Endothelial cell of umbilical vein (primary cell): ENCODE measurements around the gene RNASE9. TPM values are rescaled to one million over a fixed set of nuclear protein-coding genes. Genes with fewer than 3 reads are reported as not detected.
"Not testable (repeated sequence)": the region's sequence is repeated elsewhere in the genome, so short reads cannot be mapped to it uniquely, and the experiment has no call there.

Experiments used
- BruUV-seq: library from RNA; stranded (reverse); fragments of 400-500 nt; replicated peaks from 2 replicates; lab custom pipeline; 2021; lab: Mats Ljungman, UMichigan
- CTCF ChIA-PET: fragments of 300-600, 350-600 bp; sonication (Branson Sonifier 250); formaldehyde crosslinking; loops from one replicate; lab custom pipeline; 2021; ENCODE audit warnings: antibody characterized with exemption, inconsistent platforms; lab: Charles Lee
- POLR2A ChIA-PET: fragments of 300-600, 350-600 bp; sonication (Branson Sonifier 250); formaldehyde crosslinking; loops from one replicate; lab custom pipeline; 2021; ENCODE audit warnings: antibody characterized with exemption, inconsistent platforms; lab: Charles Lee
- DNase-seq: peaks from one replicate; pipeline ENCODE4 v3.0.0-alpha.2; 2011; ENCODE audit warnings: low read depth, low spot score
- FAIRE-seq: peaks from 2 replicates; lab custom pipeline; 2011; peaks lifted over from hg19 to GRCh38; lab: Jason Lieb, UNC
- H2AFZ ChIP-seq: 2 replicates; pipeline ENCODE4 v1.6.0; 2012; ENCODE audit warnings: low read depth, low read length, control low read depth, inconsistent platforms
- H3K27ac ChIP-seq: 2 replicates; pipeline ENCODE4 v1.5.1; 2011; ENCODE audit warnings: low read depth, mild to moderate bottlenecking, control low read depth, low read length, moderate library complexity; ENCODE audit not compliant: insufficient read depth
- H3K27me3 ChIP-seq, 2 experiments: 2 replicates each; pipeline versions ENCODE4 v1.6.0 to v1.6.1; 2011; ENCODE audit warnings: low read length in 2 of 2, mixed read lengths in 1 of 2; ENCODE audit not compliant: control insufficient read depth in 2 of 2, insufficient read depth in 2 of 2
- H3K36me3 ChIP-seq, 2 experiments: 2 replicates in 1 of 2; 3 replicates in 1 of 2; pipeline ENCODE4 v1.5.1; 2011; ENCODE audit warnings: low read length in 2 of 2, mild to moderate bottlenecking in 1 of 2, moderate library complexity in 1 of 2; ENCODE audit not compliant: control insufficient read depth in 2 of 2, insufficient read depth in 2 of 2; ENCODE audit errors: extremely low read depth in 1 of 2
- H3K4me1 ChIP-seq: 3 replicates; pipeline ENCODE4 v1.5.1; 2011; ENCODE audit warnings: mild to moderate bottlenecking, low read length; ENCODE audit not compliant: control insufficient read depth, insufficient read depth; ENCODE audit errors: extremely low read depth
- H3K4me2 ChIP-seq: 2 replicates; pipeline ENCODE4 v1.6.1; 2011; ENCODE audit warnings: low read length, control low read depth, mixed read lengths; ENCODE audit not compliant: insufficient read depth
- H3K4me3 ChIP-seq, 3 experiments: fragments of 200-600 bp in 1 of 3; sonication (generic), shearing (Covaris generic) in 1 of 3; replicated peaks in 1 of 3; 2 replicates each; pipeline ENCODE4 v1.5.1; 2011 to 2016; ENCODE audit warnings: control low read depth in 3 of 3, low read length in 3 of 3, mild to moderate bottlenecking in 2 of 3, inconsistent platforms in 1 of 3, low read depth in 1 of 3, moderate library complexity in 1 of 3; ENCODE audit not compliant: insufficient read depth in 1 of 3
- H3K79me2 ChIP-seq: 2 replicates; pipeline ENCODE4 v1.6.0; 2012; ENCODE audit warnings: low read length, inconsistent platforms; ENCODE audit not compliant: control insufficient read depth, insufficient read depth
- H3K9ac ChIP-seq: replicated peaks from 2 replicates; pipeline ENCODE3; 2011; ENCODE audit warnings: low read length, control low read depth; ENCODE audit not compliant: insufficient read depth; ENCODE audit errors: extremely low read depth
- H3K9me1 ChIP-seq: replicated peaks from 3 replicates; pipeline ENCODE4 v1.6.0; 2011; ENCODE audit warnings: mild to moderate bottlenecking, low read length; ENCODE audit not compliant: control insufficient read depth, insufficient read depth; ENCODE audit errors: extremely low read depth
- H3K9me3 ChIP-seq: replicated peaks from 2 replicates; pipeline ENCODE4 v1.5.1; 2012; ENCODE audit warnings: low read length, inconsistent platforms; ENCODE audit not compliant: control insufficient read depth, insufficient read depth
- H4K20me1 ChIP-seq: replicated peaks from 2 replicates; pipeline ENCODE3; 2011; ENCODE audit warnings: mild to moderate bottlenecking, low read length; ENCODE audit not compliant: control insufficient read depth, insufficient read depth; ENCODE audit errors: extremely low read depth
- EZH2 ChIP-seq: IDR thresholded peaks from 2 replicates; pipeline ENCODE4 v1.6.1; 2012; ENCODE audit warnings: borderline replicate concordance, low read depth, mild to moderate bottlenecking, moderate library complexity, low read length, inconsistent platforms; ENCODE audit not compliant: severe bottlenecking
- GATA2 ChIP-seq: IDR thresholded peaks from 2 replicates; pipeline ENCODE4 v1.7.0; 2011; ENCODE audit warnings: low read depth, mild to moderate bottlenecking, moderate library complexity, mixed read lengths, low read length; ENCODE audit not compliant: insufficient read length, insufficient read depth
- JUN ChIP-seq: IDR thresholded peaks from 2 replicates; pipeline ENCODE4 v1.6.1; 2011; ENCODE audit warnings: borderline replicate concordance, low read depth; ENCODE audit not compliant: insufficient read length, insufficient read depth
- dilution Hi-C: fragments of 300-500 bp; cut with MboI; formaldehyde crosslinking; loops from one replicate; pipeline ENCODE4 v1.15.0; 2019; ENCODE audit warnings: low sequenced_read_pairs; ENCODE audit not compliant: extremely low pct_ligation_motif_present
- intact Hi-C: fragments of 100-400 bp; cut with micrococcal nuclease; formaldehyde crosslinking; loops from one replicate; pipeline ENCODE4 v1.10.0; 2022
- polyA plus RNA-seq, 4 experiments: library from polyadenylated mRNA; depleted of rRNA in 3 of 4; stranded (reverse) in 3 of 4; unstranded in 1 of 4; fragments of >200 nt; gene quantifications; 2 replicates each; pipeline versions ENCODE4 v1.2.1 to v1.2.3, GENCODE V29; 2011 to 2012; ENCODE audit warnings: missing spikeins in 1 of 4
- total RNA-seq: library from RNA; stranded (reverse); gene quantifications from 2 replicates; pipeline ENCODE4 v1.2.3, GENCODE V29; 2021

RNASE9 gene
- total and polyA plus RNA-seq, 2 donors (not counting 3 experiments of a cell fraction or from before 2014, with no cell fraction given): not detected

DNA sequence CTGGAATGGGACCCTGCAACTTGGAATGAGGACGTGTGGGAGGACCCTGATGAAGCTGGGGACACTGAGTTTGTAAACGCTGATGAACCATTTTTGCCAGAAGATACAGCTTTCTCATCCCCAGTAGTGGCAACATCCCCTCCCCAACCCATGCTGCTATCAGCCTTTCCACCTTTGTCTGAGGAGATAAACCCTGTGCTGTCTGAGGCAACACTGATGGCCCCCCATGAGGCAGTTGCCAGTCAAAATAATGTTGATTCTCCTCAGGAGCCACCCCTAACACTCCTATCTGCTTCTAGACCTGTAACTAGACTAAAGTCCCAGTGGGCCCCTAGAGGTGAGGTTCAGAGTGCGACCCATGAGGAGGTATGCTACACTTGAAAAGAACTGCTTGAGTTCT lies 7.5 kb upstream of the RNASE9 start:
- TF ChIP-seq JUN: no peak
- TF ChIP-seq EZH2: no peak
- TF ChIP-seq GATA2: no peak
- no TSS peak for BruUV-seq
- CTCF ChIA-PET: no interaction called here

DNA sequence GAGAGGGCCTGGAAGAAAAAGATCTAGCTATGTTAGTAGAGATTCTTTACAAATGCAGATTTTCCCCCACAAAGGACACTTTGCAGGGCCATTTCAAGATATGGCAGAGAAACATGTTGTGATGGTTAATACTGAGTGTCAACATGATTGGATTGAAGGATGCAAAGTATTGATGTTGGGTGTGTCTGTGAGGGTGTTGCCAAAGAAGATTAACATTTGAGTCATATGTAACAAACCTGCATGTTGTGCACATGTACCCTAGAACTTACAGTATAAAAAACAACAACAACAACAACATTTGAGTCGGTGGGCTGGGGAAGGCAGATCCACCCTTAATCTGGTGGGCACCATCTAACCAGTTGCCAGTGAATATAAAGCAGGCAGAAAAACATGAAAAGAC lies 6.4 kb upstream of the RNASE9 start:
- POLR2A ChIA-PET, H3K36me3 ChIP-seq, H3K9ac ChIP-seq, intact Hi-C loops, H4K20me1 ChIP-seq, H3K27me3 ChIP-seq, BruUV-seq, H3K4me3 ChIP-seq, CTCF ChIA-PET, H3K9me1 ChIP-seq, H2AFZ ChIP-seq, H3K9me3 ChIP-seq, H3K27ac ChIP-seq, FAIRE-seq, DNase-seq, H3K4me2 ChIP-seq, H3K4me1 ChIP-seq, dilution Hi-C loops, H3K79me2 ChIP-seq: not testable (repeated sequence)

More for the DNA sequence above, 7.5 kb upstream of the RNASE9 start:
- Histone ChIP-seq H3K79me2 (no peaks in the 10 kb centered on the region), H3K36me3 (no peaks in the 10 kb centered on the region), H3K9me3 (no peaks in the 10 kb centered on the region), H4K20me1 (no peaks in the 10 kb centered on the region), H3K9ac (no peak overlapping the region), H3K4me2 (no peak overlapping the region), H3K27ac (no peak overlapping the region), H3K4me3 (no peak overlapping the region), H3K4me1 (no peaks in the 10 kb centered on the region), H2AFZ (no peak overlapping the region), H3K27me3 (peaks cover 2 to 6% of the 10 kb centered on the region in 2 experiments), H3K9me1 (no peaks in the 10 kb centered on the region)
- POLR2A ChIA-PET: no interaction called here
- intact Hi-C loops: no loop called here
- DNase-seq (no peak), FAIRE-seq (no peak)
- dilution Hi-C loops: no loop called here
